ENCODE data around the gene CCNQ.
"Not testable (repeated sequence)": the region's sequence is repeated elsewhere in the genome, so short reads cannot be mapped to it uniquely, and the experiment has no call there.

The CCNQ gene

DNA sequence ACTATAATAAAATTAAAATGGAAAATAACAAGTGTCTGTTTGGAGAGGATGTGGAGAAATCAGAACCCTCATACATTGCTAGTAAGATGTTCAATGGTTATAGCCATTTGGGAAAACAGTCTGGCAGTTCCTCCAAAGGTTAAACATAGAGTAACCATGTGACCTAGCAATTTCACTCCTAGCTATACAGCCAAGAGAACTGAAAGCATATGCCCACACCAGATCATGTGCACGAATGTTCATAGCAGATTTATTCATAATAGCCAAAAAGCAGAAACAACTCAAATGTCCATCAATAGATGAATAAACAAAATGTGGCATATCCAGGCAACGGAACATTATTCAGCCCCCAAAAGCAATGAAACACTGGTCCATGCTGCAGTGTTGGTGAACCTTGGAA lies 9.4 kb upstream of the CCNQ start:
- TF ChIP-seq, protein P1, sequence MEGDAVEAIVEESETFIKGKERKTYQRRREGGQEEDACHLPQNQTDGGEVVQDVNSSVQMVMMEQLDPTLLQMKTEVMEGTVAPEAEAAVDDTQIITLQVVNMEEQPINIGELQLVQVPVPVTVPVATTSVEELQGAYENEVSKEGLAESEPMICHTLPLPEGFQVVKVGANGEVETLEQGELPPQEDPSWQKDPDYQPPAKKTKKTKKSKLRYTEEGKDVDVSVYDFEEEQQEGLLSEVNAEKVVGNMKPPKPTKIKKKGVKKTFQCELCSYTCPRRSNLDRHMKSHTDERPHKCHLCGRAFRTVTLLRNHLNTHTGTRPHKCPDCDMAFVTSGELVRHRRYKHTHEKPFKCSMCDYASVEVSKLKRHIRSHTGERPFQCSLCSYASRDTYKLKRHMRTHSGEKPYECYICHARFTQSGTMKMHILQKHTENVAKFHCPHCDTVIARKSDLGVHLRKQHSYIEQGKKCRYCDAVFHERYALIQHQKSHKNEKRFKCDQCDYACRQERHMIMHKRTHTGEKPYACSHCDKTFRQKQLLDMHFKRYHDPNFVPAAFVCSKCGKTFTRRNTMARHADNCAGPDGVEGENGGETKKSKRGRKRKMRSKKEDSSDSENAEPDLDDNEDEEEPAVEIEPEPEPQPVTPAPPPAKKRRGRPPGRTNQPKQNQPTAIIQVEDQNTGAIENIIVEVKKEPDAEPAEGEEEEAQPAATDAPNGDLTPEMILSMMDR (IDR thresholded peaks at IDR 0.05), result no peak
- no peaks in the 10 kb centered on the region for H3K9me3 ChIP-seq (ENCODE audit: control insufficient read depth, low read length)
- H3K9ac ChIP-seq, result no peak overlapping the region
- no peak overlapping the region for H3K27ac ChIP-seq
- H3K79me2 ChIP-seq, result no peaks in the 10 kb centered on the region
- no peaks in the 10 kb centered on the region for H3K36me3 ChIP-seq (ENCODE audit: control insufficient read depth, insufficient read depth, low read length)
- no peaks in the 10 kb centered on the region for H3K4me1 ChIP-seq
- H3K4me2 ChIP-seq (ENCODE audit: low read length), result no peak overlapping the region
- H2AFZ ChIP-seq, result no peak overlapping the region
- H3K4me3 ChIP-seq (ENCODE audit: low read depth, low read length), result no peak overlapping the region
- H3K27me3 ChIP-seq (ENCODE audit: control insufficient read depth, insufficient read depth, low read length), result no peaks in the 10 kb centered on the region

DNA sequence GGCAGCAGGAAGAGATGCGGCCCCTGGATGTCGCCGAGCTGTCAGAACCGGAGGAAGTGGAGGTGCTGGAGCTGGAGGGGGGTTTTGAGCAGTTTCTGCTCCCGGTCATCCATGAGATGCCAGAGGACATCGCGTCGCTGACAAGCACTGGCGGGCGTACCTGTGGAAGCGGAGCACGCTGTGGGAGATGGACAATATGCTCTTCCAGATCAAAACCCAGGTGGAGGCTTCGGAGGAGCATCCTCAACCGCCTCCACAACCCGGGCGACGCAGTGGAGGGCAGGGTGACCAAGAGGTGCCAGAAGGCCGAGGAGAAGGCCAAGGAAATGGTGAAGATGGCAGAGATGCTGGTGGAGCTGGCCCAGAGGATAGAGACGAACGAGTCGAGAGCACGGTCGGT lies 7.6 kb upstream of the CCNQ start:
- H3K79me2 ChIP-seq, result no peaks in the 10 kb centered on the region
- TF ChIP-seq, protein P1 (IDR thresholded peaks at IDR 0.05), result no peak
- no peaks in the 10 kb centered on the region for H3K27me3 ChIP-seq (ENCODE audit: control insufficient read depth, insufficient read depth, low read length)
- no peak overlapping the region for H2AFZ ChIP-seq
- no peak overlapping the region for H3K9ac ChIP-seq
- H3K4me2 ChIP-seq (ENCODE audit: low read length), result no peak overlapping the region
- no peak overlapping the region for H3K4me3 ChIP-seq (ENCODE audit: low read depth, low read length)
- no peak overlapping the region for H3K27ac ChIP-seq
- no peaks in the 10 kb centered on the region for H3K36me3 ChIP-seq (ENCODE audit: control insufficient read depth, insufficient read depth, low read length)
- no peaks in the 10 kb centered on the region for H3K9me3 ChIP-seq (ENCODE audit: control insufficient read depth, low read length)
- no peaks in the 10 kb centered on the region for H3K4me1 ChIP-seq

DNA sequence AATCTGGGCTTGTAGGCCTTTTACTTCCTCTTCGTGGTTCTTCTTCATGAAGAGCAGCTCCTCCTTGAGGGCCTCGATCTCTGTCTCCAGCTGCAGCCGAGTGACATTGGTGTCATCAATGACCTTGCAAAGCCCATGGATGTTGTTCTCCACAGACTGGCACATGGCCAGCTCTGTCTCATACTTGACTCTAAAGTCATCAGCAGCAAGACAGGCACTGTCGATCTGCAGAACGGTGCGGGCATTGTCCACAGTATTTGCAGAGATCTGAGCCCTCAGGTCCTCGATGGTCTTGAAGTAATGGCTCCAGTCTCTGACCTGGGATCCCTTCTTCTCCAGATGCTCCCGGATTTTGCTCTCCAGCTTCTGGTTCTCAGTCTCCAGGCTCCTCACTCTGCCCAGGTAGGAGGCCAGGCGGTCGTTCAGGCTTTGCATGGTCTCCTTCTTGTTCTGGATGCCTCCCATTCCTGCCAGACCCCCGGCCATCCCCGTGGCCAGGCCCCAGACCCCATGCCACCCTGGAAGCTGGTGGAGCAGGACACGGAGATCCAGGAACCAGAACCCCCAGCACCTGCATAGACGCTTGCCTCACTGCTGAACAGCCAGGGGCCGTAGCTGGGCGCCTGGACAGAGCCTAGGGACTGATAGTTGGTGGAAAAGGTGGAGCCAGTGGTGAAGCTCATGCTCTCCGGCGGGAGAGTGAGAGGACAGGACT lies 5.9 kb upstream of the CCNQ start:
- not testable (repeated sequence) for H3K4me2 ChIP-seq (ENCODE audit: low read length); H3K79me2 ChIP-seq; H3K27me3 ChIP-seq (ENCODE audit: control insufficient read depth, insufficient read depth, low read length); H3K9me3 ChIP-seq (ENCODE audit: control insufficient read depth, low read length); H2AFZ ChIP-seq; H3K36me3 ChIP-seq (ENCODE audit: control insufficient read depth, insufficient read depth, low read length); H3K9ac ChIP-seq; H3K4me3 ChIP-seq (ENCODE audit: low read depth, low read length); H3K4me1 ChIP-seq; H3K27ac ChIP-seq

DNA sequence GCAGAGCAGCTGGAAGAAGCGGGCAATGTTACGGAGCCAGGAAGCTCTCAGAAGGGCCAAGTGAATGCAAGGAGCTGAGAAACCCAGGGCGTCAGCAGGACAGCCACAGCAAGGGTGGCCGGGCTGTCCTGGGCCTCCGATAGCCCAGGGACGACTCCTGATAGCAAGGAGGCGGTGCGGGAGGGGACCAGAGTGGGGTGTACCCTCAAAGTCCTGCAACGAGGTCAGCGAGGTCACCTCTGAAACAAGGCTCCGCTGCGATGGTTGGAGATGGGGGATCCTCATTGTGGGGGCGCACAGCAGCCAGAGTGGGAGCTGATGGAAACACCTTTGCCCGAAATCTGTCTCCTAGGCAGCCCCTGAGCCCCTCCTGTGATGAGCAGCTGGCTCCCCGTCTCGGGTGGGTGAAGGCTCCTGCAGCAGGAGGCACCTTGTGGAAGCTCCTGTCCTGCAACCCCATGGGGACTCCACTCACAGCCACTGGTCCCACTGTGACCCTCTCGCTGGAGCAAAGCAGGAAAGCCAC lies 4.3 kb upstream of the CCNQ start:
- Histone ChIP-seq H3K27ac (no peak overlapping the region), H3K4me3 (ENCODE audit: low read depth, low read length) (no peak overlapping the region), H3K79me2 (no peaks in the 10 kb centered on the region), H3K27me3 (ENCODE audit: control insufficient read depth, insufficient read depth, low read length) (no peaks in the 10 kb centered on the region), H2AFZ (no peak overlapping the region), H3K9me3 (ENCODE audit: control insufficient read depth, low read length) (no peaks in the 10 kb centered on the region), H3K36me3 (ENCODE audit: control insufficient read depth, insufficient read depth, low read length) (no peaks in the 10 kb centered on the region), H3K4me2 (ENCODE audit: low read length) (no peak overlapping the region), H3K9ac (no peak overlapping the region), H3K4me1 (no peaks in the 10 kb centered on the region)
- TF ChIP-seq, protein P1 (IDR thresholded peaks at IDR 0.05), result no peak

DNA sequence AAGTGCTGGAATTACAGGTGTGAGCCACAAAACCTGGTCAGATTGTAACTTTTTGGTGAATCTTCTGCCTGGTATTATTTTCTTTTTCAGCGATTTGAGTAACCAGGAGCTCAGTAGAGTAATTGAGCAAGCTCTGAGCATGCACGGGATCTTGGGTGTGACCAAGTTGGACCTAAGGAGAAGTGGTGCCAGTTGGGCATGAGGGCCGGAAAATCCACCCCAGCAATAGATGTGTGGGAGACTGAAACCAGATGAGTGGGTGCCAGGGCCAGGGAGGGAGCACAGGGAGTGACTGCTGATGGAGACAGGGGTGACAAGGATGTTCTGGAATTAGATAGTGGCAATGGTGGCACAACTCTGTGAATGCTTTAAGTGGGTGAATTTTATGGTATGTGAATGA lies 3.7 kb upstream of the CCNQ start:
- no peak overlapping the region for H3K27ac ChIP-seq
- no peaks in the 10 kb centered on the region for H3K27me3 ChIP-seq (ENCODE audit: control insufficient read depth, insufficient read depth, low read length)
- H3K9me3 ChIP-seq (ENCODE audit: control insufficient read depth, low read length), result no peaks in the 10 kb centered on the region
- H3K4me3 ChIP-seq (ENCODE audit: low read depth, low read length), result no peak overlapping the region
- H3K4me1 ChIP-seq, result no peaks in the 10 kb centered on the region
- H3K9ac ChIP-seq, result no peak overlapping the region
- no peak overlapping the region for H3K4me2 ChIP-seq (ENCODE audit: low read length)
- TF ChIP-seq, protein P1 (IDR thresholded peaks at IDR 0.05), result no peak
- peaks cover 4% of the 10 kb centered on the region for H3K79me2 ChIP-seq
- no peaks in the 10 kb centered on the region for H3K36me3 ChIP-seq (ENCODE audit: control insufficient read depth, insufficient read depth, low read length)
- H2AFZ ChIP-seq, result no peak overlapping the region
